PFSK-1 (cell line): ENCODE results near the gene CAPN5.

Experiments used
- POLR2AphosphoS5 ChIP-seq: IDR thresholded peaks from 2 replicates; pipeline ENCODE4 v1.6.1; 2012; ENCODE audit warnings: low read depth, mild to moderate bottlenecking, control low read depth, low read length, moderate library complexity
- TF ChIP-seq, protein P1 (sequence below), 2 experiments: IDR thresholded peaks; 2 replicates each; pipeline versions ENCODE4 v1.6.1 to v1.8.0; 2011 to 2012; ENCODE audit warnings: low read depth in 2 of 2, low read length in 2 of 2, control low read depth in 1 of 2, inconsistent platforms in 1 of 2, mild to moderate bottlenecking in 1 of 2, moderate library complexity in 1 of 2; ENCODE audit not compliant: insufficient read depth in 1 of 2

GRCh38 chr11:77158041-77158695 is 91.4 kb downstream of the CAPN5 start:
- no peak for TF ChIP-seq POLR2AphosphoS5
- TF ChIP-seq, protein P1, sequence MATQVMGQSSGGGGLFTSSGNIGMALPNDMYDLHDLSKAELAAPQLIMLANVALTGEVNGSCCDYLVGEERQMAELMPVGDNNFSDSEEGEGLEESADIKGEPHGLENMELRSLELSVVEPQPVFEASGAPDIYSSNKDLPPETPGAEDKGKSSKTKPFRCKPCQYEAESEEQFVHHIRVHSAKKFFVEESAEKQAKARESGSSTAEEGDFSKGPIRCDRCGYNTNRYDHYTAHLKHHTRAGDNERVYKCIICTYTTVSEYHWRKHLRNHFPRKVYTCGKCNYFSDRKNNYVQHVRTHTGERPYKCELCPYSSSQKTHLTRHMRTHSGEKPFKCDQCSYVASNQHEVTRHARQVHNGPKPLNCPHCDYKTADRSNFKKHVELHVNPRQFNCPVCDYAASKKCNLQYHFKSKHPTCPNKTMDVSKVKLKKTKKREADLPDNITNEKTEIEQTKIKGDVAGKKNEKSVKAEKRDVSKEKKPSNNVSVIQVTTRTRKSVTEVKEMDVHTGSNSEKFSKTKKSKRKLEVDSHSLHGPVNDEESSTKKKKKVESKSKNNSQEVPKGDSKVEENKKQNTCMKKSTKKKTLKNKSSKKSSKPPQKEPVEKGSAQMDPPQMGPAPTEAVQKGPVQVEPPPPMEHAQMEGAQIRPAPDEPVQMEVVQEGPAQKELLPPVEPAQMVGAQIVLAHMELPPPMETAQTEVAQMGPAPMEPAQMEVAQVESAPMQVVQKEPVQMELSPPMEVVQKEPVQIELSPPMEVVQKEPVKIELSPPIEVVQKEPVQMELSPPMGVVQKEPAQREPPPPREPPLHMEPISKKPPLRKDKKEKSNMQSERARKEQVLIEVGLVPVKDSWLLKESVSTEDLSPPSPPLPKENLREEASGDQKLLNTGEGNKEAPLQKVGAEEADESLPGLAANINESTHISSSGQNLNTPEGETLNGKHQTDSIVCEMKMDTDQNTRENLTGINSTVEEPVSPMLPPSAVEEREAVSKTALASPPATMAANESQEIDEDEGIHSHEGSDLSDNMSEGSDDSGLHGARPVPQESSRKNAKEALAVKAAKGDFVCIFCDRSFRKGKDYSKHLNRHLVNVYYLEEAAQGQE (IDR thresholded peaks at IDR 0.05; ENCODE audit: insufficient read depth in 1 of 2, low read depth in 2 of 2, low read length in 2 of 2) = no peak
